SK-N-SH (cell line): ENCODE results near the gene TBC1D2.

Experiments
- EP300 ChIP-seq, 2 experiments: IDR thresholded peaks; 2 replicates each; pipeline versions ENCODE4 v1.4.0 to v1.6.1; 2012; ENCODE audit warnings: borderline replicate concordance in 1 of 2, low read depth in 1 of 2, low read length in 1 of 2
- EZH2phosphoT487 ChIP-seq: fragments of 200-600 bp; sonication (generic); IDR thresholded peaks from 2 replicates; pipeline ENCODE4 v1.6.1; 2017; ENCODE audit warnings: low read depth, mixed run types, mild to moderate bottlenecking, antibody characterized with exemption, moderate library complexity, borderline replicate concordance
- GABPA ChIP-seq: IDR thresholded peaks from 2 replicates; pipeline ENCODE4 v1.4.0; 2012; ENCODE audit warnings: low read depth, mild to moderate bottlenecking
- GATA2 ChIP-seq: sonication (generic); formaldehyde crosslinking; IDR thresholded peaks from 2 replicates; pipeline ENCODE4 v1.5.0; 2020; ENCODE audit warnings: mild to moderate bottlenecking, missing genetic modification reagents
- POLR2AphosphoS5 ChIP-seq: IDR thresholded peaks from 2 replicates; pipeline ENCODE4 v1.6.1; 2012; ENCODE audit warnings: low read depth, low read length
- RAD21 ChIP-seq: IDR thresholded peaks from 2 replicates; pipeline ENCODE4 v1.6.1; 2012; ENCODE audit warnings: mild to moderate bottlenecking, low read length
- RFX5 ChIP-seq: IDR thresholded peaks from 2 replicates; pipeline ENCODE4 v1.6.1; 2012; ENCODE audit warnings: mild to moderate bottlenecking, improper control_type of control experiment, low read length
- TCF12 ChIP-seq: IDR thresholded peaks from 2 replicates; pipeline ENCODE4 v1.4.0; 2012
- TF ChIP-seq, protein P1 (sequence below): fragments of 200-600 bp; sonication (generic); IDR thresholded peaks from 2 replicates; pipeline ENCODE4 v1.6.1; 2017; ENCODE audit warnings: antibody characterized with exemption, mild to moderate bottlenecking, moderate library complexity
- TF ChIP-seq, protein P2 (sequence below): fragments of 150-350 bp; IDR thresholded peaks from 2 replicates; pipeline ENCODE4 v1.6.1; 2017; ENCODE audit warnings: antibody characterized with exemption, low read length, low read depth, borderline replicate concordance
- TF ChIP-seq, protein P3 (sequence below): IDR thresholded peaks from 2 replicates; pipeline ENCODE4 v1.4.0; 2012; ENCODE audit warnings: low read depth

DNA sequence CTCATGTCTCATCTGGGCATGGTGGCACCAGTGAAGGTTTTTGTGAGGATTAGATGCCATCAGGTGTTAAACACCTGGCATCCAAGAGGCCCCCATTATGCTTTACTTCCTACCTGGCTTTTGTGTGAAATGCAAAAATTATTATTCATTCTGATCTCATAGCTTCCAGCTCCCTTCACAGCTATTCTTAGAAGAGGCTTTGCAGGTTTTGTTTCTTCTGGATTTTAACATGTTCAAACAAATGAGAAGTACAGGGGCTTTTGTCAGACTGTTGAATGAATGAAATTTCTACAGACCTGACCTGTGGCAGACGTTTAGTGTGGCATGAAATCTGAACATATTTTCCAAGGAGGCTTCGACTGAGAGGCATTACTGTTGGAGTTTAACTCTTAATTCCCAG is 48.7 kb downstream of the TBC1D2 start:
- TF ChIP-seq, protein P1, sequence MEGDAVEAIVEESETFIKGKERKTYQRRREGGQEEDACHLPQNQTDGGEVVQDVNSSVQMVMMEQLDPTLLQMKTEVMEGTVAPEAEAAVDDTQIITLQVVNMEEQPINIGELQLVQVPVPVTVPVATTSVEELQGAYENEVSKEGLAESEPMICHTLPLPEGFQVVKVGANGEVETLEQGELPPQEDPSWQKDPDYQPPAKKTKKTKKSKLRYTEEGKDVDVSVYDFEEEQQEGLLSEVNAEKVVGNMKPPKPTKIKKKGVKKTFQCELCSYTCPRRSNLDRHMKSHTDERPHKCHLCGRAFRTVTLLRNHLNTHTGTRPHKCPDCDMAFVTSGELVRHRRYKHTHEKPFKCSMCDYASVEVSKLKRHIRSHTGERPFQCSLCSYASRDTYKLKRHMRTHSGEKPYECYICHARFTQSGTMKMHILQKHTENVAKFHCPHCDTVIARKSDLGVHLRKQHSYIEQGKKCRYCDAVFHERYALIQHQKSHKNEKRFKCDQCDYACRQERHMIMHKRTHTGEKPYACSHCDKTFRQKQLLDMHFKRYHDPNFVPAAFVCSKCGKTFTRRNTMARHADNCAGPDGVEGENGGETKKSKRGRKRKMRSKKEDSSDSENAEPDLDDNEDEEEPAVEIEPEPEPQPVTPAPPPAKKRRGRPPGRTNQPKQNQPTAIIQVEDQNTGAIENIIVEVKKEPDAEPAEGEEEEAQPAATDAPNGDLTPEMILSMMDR = no peak
- TF ChIP-seq GABPA (no peak), TCF12 (no peak), EP300 (IDR thresholded peaks at IDR 0.05; ENCODE audit: borderline replicate concordance in 1 of 2, low read depth in 1 of 2, low read length in 1 of 2) (no peak), EZH2phosphoT487 (no peak), POLR2AphosphoS5 (no peak), RAD21 (no peak), RFX5 (no peak), GATA2 (CRISPR knock-in tag) (no peak)
- TF ChIP-seq, protein P2, sequence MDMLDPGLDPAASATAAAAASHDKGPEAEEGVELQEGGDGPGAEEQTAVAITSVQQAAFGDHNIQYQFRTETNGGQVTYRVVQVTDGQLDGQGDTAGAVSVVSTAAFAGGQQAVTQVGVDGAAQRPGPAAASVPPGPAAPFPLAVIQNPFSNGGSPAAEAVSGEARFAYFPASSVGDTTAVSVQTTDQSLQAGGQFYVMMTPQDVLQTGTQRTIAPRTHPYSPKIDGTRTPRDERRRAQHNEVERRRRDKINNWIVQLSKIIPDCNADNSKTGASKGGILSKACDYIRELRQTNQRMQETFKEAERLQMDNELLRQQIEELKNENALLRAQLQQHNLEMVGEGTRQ = no peak
- TF ChIP-seq, protein P3, sequence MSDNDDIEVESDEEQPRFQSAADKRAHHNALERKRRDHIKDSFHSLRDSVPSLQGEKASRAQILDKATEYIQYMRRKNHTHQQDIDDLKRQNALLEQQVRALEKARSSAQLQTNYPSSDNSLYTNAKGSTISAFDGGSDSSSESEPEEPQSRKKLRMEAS = no peak
